Panc1 (cell line): ENCODE results near the gene MMP21. TPM values are rescaled to one million over a fixed set of nuclear protein-coding genes. Genes with fewer than 3 reads are reported as not detected.
A peak's percentile ranks its signal among the peaks of the same experiment; 100 is the strongest.

Source experiments
- ATAC-seq: fragments of 200-7000 bp; cut with Tn5 transposase; 2 replicates; pipeline ENCODE4 v1.9.1; 2020; ENCODE audit warnings: mild to moderate bottlenecking, moderate library complexity
- BruUV-seq: library from RNA; stranded (reverse); fragments of 400-500 nt; replicated peaks from 2 replicates; lab custom pipeline; 2021; lab: Mats Ljungman, UMichigan
- CTCF ChIA-PET: fragments of 300-600 bp; sonication (Branson Sonifier 250); formaldehyde crosslinking; loops from one replicate; lab custom pipeline; 2022; ENCODE audit warnings: antibody characterized with exemption; lab: Charles Lee
- POLR2A ChIA-PET: fragments of 300-600 bp; sonication (Branson Sonifier 250); formaldehyde crosslinking; loops from one replicate; lab custom pipeline; 2022; ENCODE audit warnings: antibody characterized with exemption; lab: Charles Lee
- DNase-seq: peaks from one replicate; pipeline ENCODE4 v3.0.0-alpha.2; 2010; ENCODE audit warnings: low read depth, low spot score
- H3K27ac ChIP-seq: 2 replicates; pipeline ENCODE4 v1.5.1; 2011; ENCODE audit warnings: mild to moderate bottlenecking, low read length, inconsistent platforms
- H3K27me3 ChIP-seq: fragments of 200-500 bp; sonication (Bioruptor generic); 2 replicates; pipeline ENCODE4 v1.6.0; 2014; ENCODE audit warnings: low read length, inconsistent platforms; ENCODE audit not compliant: control insufficient read depth, insufficient read depth
- H3K36me3 ChIP-seq: fragments of 200-500 bp; sonication (Bioruptor generic); 2 replicates; pipeline ENCODE4 v1.5.1; 2014; ENCODE audit warnings: inconsistent platforms, mild to moderate bottlenecking, low read length, moderate library complexity; ENCODE audit not compliant: control insufficient read depth, insufficient read depth
- H3K4me1 ChIP-seq: 2 replicates; pipeline ENCODE4 v1.5.1; 2011; ENCODE audit warnings: inconsistent platforms, mild to moderate bottlenecking, low read length, moderate library complexity; ENCODE audit not compliant: control insufficient read depth, insufficient read depth
- H3K4me3 ChIP-seq, 2 experiments: 2 replicates each; pipeline ENCODE4 v1.5.1; 2011 to 2012; ENCODE audit warnings: low read depth in 2 of 2, low read length in 2 of 2, mild to moderate bottlenecking in 2 of 2, inconsistent platforms in 1 of 2, moderate library complexity in 1 of 2
- H3K9me3 ChIP-seq: fragments of 200-500 bp; sonication (Bioruptor generic); 2 replicates; pipeline ENCODE4 v1.5.1; 2014; ENCODE audit warnings: low read depth, mild to moderate bottlenecking, inconsistent platforms, low read length, moderate library complexity; ENCODE audit not compliant: control insufficient read depth, insufficient read depth
- CTCF ChIP-seq: fragments of 450-650 bp; IDR thresholded peaks from 2 replicates; pipeline ENCODE4 v1.5.1; 2017; ENCODE audit warnings: mild to moderate bottlenecking
- POLR2AphosphoS5 ChIP-seq: IDR thresholded peaks from 2 replicates; pipeline ENCODE4 v1.6.1; 2012; ENCODE audit warnings: mild to moderate bottlenecking, low read depth, low read length, moderate library complexity
- SIN3A ChIP-seq: IDR thresholded peaks from 2 replicates; pipeline ENCODE4 v1.6.1; 2012; ENCODE audit warnings: low read depth, mild to moderate bottlenecking, low read length, moderate library complexity, borderline replicate concordance; ENCODE audit not compliant: insufficient read depth
- TCF7L2 ChIP-seq: IDR thresholded peaks from 2 replicates; pipeline ENCODE4 v1.6.1; 2011; ENCODE audit warnings: mild to moderate bottlenecking, low read depth, low read length, inconsistent platforms
- in situ Hi-C: cut with HindIII; loops from 2 replicates; pipeline ENCODE4 v1.10.0; 2016; ENCODE audit warnings: low sequenced_read_pairs, low pct_unique_long_range_greater_than_20kb
- intact Hi-C: fragments of 100-400 bp; cut with micrococcal nuclease; formaldehyde crosslinking; loops from one replicate; pipeline ENCODE4 v1.10.0; 2022; ENCODE audit not compliant: unreplicated experiment
- total RNA-seq: library from RNA; stranded (reverse); gene quantifications from one replicate; pipeline ENCODE4 v1.2.1, GENCODE V29; 2021; ENCODE audit not compliant: unreplicated experiment
- TF ChIP-seq, protein P1 (sequence below), 2 experiments: IDR thresholded peaks; 2 replicates each; pipeline ENCODE4 v1.6.1; 2011 to 2012; ENCODE audit warnings: low read depth in 2 of 2, control low read depth in 1 of 2, low read length in 1 of 2, mild to moderate bottlenecking in 1 of 2, moderate library complexity in 1 of 2; ENCODE audit not compliant: insufficient read depth in 1 of 2

Gene MMP21
- total RNA-seq, 1 experiment from 2014 or later, result not detected

DNA sequence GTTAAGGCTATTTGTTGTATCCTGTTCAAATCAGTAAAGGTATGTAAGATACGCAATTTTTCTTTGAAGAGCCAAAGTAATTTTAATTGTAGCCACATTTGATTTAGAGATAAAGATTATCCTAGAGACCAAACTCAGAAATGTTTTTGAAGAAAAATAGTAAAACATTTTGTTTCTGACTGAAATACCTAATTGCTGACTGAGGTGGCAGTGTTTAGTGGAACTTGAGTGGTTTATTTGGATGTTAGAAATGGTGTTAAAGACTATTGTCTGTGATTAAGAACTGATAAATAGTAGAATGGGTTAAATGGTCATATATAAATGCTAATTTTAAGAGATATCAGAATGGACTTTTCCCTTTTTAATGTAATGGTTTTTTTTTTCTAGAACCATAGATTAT, 40.8 kb downstream of the MMP21 start:
- intact Hi-C loops, result no loop called here

DNA sequence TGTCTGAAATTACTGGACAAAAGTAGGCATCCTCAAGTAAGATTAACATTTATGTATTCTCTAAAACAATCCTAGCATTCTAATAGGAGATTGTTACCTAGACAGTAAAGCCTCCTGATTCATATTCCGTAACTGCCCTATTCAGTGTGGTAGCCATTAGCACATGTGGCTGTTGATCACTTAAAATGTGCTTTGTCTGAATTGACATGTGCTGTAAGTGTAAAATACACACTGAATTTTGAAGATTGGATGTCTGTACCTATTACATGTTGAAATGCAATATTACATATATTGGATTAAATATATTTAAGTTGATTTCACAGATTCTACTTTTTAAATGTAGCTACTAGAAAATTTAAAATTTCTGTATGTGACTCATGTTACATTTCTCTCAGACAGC, 41.5 kb downstream of the MMP21 start:
- intact Hi-C loops (no loop called here), in situ Hi-C loops (no loop called here)
- no peak for TF ChIP-seq POLR2AphosphoS5
- TF ChIP-seq, protein P1, sequence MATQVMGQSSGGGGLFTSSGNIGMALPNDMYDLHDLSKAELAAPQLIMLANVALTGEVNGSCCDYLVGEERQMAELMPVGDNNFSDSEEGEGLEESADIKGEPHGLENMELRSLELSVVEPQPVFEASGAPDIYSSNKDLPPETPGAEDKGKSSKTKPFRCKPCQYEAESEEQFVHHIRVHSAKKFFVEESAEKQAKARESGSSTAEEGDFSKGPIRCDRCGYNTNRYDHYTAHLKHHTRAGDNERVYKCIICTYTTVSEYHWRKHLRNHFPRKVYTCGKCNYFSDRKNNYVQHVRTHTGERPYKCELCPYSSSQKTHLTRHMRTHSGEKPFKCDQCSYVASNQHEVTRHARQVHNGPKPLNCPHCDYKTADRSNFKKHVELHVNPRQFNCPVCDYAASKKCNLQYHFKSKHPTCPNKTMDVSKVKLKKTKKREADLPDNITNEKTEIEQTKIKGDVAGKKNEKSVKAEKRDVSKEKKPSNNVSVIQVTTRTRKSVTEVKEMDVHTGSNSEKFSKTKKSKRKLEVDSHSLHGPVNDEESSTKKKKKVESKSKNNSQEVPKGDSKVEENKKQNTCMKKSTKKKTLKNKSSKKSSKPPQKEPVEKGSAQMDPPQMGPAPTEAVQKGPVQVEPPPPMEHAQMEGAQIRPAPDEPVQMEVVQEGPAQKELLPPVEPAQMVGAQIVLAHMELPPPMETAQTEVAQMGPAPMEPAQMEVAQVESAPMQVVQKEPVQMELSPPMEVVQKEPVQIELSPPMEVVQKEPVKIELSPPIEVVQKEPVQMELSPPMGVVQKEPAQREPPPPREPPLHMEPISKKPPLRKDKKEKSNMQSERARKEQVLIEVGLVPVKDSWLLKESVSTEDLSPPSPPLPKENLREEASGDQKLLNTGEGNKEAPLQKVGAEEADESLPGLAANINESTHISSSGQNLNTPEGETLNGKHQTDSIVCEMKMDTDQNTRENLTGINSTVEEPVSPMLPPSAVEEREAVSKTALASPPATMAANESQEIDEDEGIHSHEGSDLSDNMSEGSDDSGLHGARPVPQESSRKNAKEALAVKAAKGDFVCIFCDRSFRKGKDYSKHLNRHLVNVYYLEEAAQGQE (IDR thresholded peaks at IDR 0.05; ENCODE audit: insufficient read depth in 1 of 2, low read depth in 2 of 2, low read length in 1 of 2), result no peak
- TF ChIP-seq TCF7L2, result no peak
- TF ChIP-seq CTCF, result no peak
- no peak for TF ChIP-seq SIN3A
- CTCF ChIA-PET, result no interaction called here
- H3K27me3 ChIP-seq, result no peaks in the 10 kb centered on the region
- no peak overlapping the region for H3K27ac ChIP-seq
- BruUV-seq, result no TSS peak
- peaks cover 80% of the 10 kb centered on the region for H3K36me3 ChIP-seq
- no peak for ATAC-seq
- no peaks in the 10 kb centered on the region for H3K4me1 ChIP-seq
- H3K4me3 ChIP-seq, result no peak overlapping the region
- POLR2A ChIA-PET, result no interaction called here
- DNase-seq, result no peak
- no peaks in the 10 kb centered on the region for H3K9me3 ChIP-seq

More for the DNA sequence above, 40.8 kb downstream of the MMP21 start:
- in situ Hi-C loops, result no loop called here
- DNase-seq (no peak), ATAC-seq (no peak)
- CTCF ChIA-PET, result no interaction called here
- BruUV-seq, result no TSS peak
- Histone ChIP-seq H3K36me3 (peaks cover 81% of the 10 kb centered on the region), H3K27me3 (no peaks in the 10 kb centered on the region), H3K27ac (no peak overlapping the region), H3K9me3 (no peaks in the 10 kb centered on the region), H3K4me1 (no peaks in the 10 kb centered on the region), H3K4me3 (no peak overlapping the region)
- POLR2A ChIA-PET, result no interaction called here
- no peak for TF ChIP-seq POLR2AphosphoS5
- TF ChIP-seq TCF7L2, result no peak
- peak; percentile 6; the same call in 1 of the 2 replicates for TF ChIP-seq CTCF
